Heart right ventricle (tissue), 16 donors: ENCODE measurements around the gene LEKR1. TPM values are rescaled to one million over a fixed set of nuclear protein-coding genes. Genes with fewer than 3 reads are reported as not detected.
A peak's percentile ranks its signal among the peaks of the same experiment; 100 is the strongest.

ENCODE experiments used
- ATAC-seq, 8 donors: fragments of 200-7000 bp; cut with Tn5 transposase; one replicate each; pipeline ENCODE4 v1.9.1; 2020; ENCODE audit warnings: mild to moderate bottlenecking in 8 of 8, moderate library complexity in 8 of 8, moderate number of reproducible peaks in 1 of 8
- DNase-seq, 2 donors: peaks; one replicate each; pipeline ENCODE4 v3.0.0-alpha.2; 2020
- H3K27ac ChIP-seq, 10 donors: fragments of 200-600 bp; sonication (generic) in 2 of 10; one replicate each; pipeline versions ENCODE4 v1.5.0 to v1.8.0; 2020 to 2022; ENCODE audit warnings: mild to moderate bottlenecking in 3 of 10
- H3K27me3 ChIP-seq, 7 donors: fragments of 200-600 bp; one replicate each; pipeline ENCODE4 v1.8.0; 2021 to 2022; ENCODE audit warnings: mild to moderate bottlenecking in 2 of 7
- H3K36me3 ChIP-seq, 9 donors: fragments of 200-600 bp; sonication (generic) in 1 of 9; one replicate each; pipeline versions ENCODE4 v1.5.0 to v1.8.0; 2020 to 2022; ENCODE audit warnings: mild to moderate bottlenecking in 2 of 9
- H3K4me1 ChIP-seq, 9 donors: fragments of 200-600 bp; sonication (generic) in 1 of 9; one replicate each; pipeline versions ENCODE4 v1.5.0 to v1.8.0; 2020 to 2022; ENCODE audit warnings: mild to moderate bottlenecking in 4 of 9
- H3K4me3 ChIP-seq, 10 donors: fragments of 200-600 bp; sonication (generic) in 2 of 10; one replicate each; pipeline versions ENCODE4 v1.5.0 to v1.8.0; 2020 to 2022; ENCODE audit warnings: mild to moderate bottlenecking in 7 of 10, moderate library complexity in 2 of 10
- H3K9me3 ChIP-seq, 11 donors: fragments of 200-600 bp in 10 of 11; sonication (generic) in 2 of 11; one replicate each; pipeline versions ENCODE4 v1.5.0 to v1.8.0; 2013 to 2022; ENCODE audit warnings: mild to moderate bottlenecking in 2 of 11, control low read depth in 1 of 11, moderate library complexity in 1 of 11
- WGBS, 2 donors: extraction: QIAGEN DNeasy Blood & Tissue Kit; methylation state at CpG; one replicate each; pipeline ENCODE4 v1.1.7; 2013; ENCODE audit warnings: inconsistent platforms in 1 of 2; 5-methylcytosine and 5-hydroxymethylcytosine counted together
- intact Hi-C, 10 donors: fragments of 100-400 bp; cut with DNase I; formaldehyde crosslinking; loops; one replicate each; pipeline versions ENCODE4 v1.11.1 to v1.14.2; 2022
- polyA plus RNA-seq, 2 donors: library from polyadenylated mRNA; stranded (reverse); fragments of 200-250 nt; gene quantifications; one replicate each; pipeline ENCODE4 v1.2.3, GENCODE V29; 2013
- total RNA-seq, 10 donors: library from RNA; stranded (reverse); fragmentation: NEBNext Ultra II Directional in 3 of 10; extraction: Animal tissue kit (Norgen Biotek cat#: 25700) in 3 of 10; gene quantifications; one replicate each; pipeline versions ENCODE4 v1.2.1 to v1.2.4, GENCODE V29; 2021 to 2023
- TF ChIP-seq, protein P1 (sequence below), 9 donors: fragments of 200-600 bp; sonication (generic) in 2 of 9; IDR thresholded peaks; one replicate each; pipeline versions ENCODE4 v1.5.0 to v1.8.0; 2021 to 2022; ENCODE audit warnings: antibody characterized with exemption in 9 of 9, mild to moderate bottlenecking in 5 of 9, moderate library complexity in 1 of 9
- donor health status: Arrhythmogenic right ventricular cardiomyopathy.
- donor health status: ischemic (EF 13 %, LVEDD 7.1; RV severe dilation, severe dysfunction).
- donor health status: healthy with polysubstance abuse.
- donor health status: DM: no; HTN: yes; CAD: no.
- donor health status: DM: no; HTN: no; CAD: no.
- donor health status: ischemic (EF 25% LVEDD 6.9; RV normal size, moderate dysfunction).
- donor health status: ischemic (EF 25% LVEDD 5.7; RV mildly dilated, moderate dysfunction).
- donor health status: healthy.
- donor health status: DM: yes; HTN: yes; CAD: no.
- donor health status: Ischemic cardiomyopathy.
- donor health status: ischemic (EF 35%, LVEDD 5.7; RV mildly dilated, moderate dysfunction).
- donor health status: nonischemic (EF 11% LVEDD 7.7; RV severe dilation, severe dysfunction).
- donor health status: DM: yes; HTN: yes; CAD: no.
- donor health status: PGD.
- donor health status: ischemic (EF 29% LVEDD 5.4; RV normal size, mild dysfunction).
- donor health status: nonischemic (EF 23%, LVEDD 6.1; RV moderate dilation, normal function).

The LEKR1 gene
- total and polyA plus RNA-seq, 12 donors: 0.17 to 3.0 (median 0.81) TPM

DNA sequence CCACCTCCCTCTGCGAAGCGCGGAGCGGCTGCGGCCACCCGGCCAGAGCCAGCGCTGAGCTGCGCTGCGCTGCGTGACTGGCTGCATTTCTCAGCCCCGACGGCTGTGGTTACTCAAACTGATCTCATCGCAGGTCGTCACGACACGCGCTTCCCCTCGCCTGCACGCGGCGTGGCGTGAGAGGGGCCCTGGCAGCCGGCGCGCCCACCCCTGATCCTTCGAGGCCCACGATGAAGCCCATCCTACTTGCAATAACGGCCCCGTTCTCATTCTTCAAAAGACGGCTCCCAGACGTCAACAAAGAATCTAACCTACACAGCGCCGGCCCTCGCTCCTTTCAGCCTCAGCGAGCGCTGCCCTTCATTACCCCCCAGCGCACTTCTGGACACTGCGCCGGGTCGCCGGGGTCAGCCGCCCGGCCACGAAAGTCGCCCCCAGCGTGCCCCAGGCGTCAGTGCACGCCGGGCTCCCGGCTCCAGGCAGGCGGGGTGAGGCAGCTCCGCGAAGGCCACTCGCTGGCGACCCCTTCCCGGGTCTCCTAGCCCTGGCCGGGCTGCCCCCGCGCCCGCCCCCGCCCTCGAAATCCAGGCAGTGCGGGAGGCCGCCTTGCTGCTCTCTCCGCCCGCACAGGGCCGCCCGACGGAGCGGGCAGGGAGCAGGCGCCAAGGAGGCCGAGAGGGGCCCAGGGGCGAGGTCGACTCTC, 9.9 kb upstream of the LEKR1 start:
- TF ChIP-seq, protein P1, sequence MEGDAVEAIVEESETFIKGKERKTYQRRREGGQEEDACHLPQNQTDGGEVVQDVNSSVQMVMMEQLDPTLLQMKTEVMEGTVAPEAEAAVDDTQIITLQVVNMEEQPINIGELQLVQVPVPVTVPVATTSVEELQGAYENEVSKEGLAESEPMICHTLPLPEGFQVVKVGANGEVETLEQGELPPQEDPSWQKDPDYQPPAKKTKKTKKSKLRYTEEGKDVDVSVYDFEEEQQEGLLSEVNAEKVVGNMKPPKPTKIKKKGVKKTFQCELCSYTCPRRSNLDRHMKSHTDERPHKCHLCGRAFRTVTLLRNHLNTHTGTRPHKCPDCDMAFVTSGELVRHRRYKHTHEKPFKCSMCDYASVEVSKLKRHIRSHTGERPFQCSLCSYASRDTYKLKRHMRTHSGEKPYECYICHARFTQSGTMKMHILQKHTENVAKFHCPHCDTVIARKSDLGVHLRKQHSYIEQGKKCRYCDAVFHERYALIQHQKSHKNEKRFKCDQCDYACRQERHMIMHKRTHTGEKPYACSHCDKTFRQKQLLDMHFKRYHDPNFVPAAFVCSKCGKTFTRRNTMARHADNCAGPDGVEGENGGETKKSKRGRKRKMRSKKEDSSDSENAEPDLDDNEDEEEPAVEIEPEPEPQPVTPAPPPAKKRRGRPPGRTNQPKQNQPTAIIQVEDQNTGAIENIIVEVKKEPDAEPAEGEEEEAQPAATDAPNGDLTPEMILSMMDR (IDR thresholded peaks at IDR 0.05): peak in 1 of 9 donors; percentile 16
- peak; percentile 11 to 40 for DNase-seq
- 8 to 13% methylated on average over 74 of the region's 74 CpGs for WGBS, 2 donors
- intact Hi-C loops: loop anchor here in 6 of 10 donors (2.0 to 10.0 kb wide), 9 partner anchors 139 to 319 kb away; partner anchors contain the start of genes SSR3 (in 2 of the 6) and TIPARP (in 1 of the 6)
- Histone ChIP-seq H3K4me1 (peaks cover 0 to 28% (median 24%) of the 10 kb centered on the region in 9 donors), H3K27me3 (no peaks in the 10 kb centered on the region), H3K9me3 (no peaks in the 10 kb centered on the region), H3K36me3 (no peaks in the 10 kb centered on the region), H3K4me3 (peak overlapping the region; percentile 54 to 73 (median 64)), H3K27ac (peak overlapping the region; percentile 79 to 94 (median 82))
- ATAC-seq: peak; percentile 43 to 74 (median 58)

DNA sequence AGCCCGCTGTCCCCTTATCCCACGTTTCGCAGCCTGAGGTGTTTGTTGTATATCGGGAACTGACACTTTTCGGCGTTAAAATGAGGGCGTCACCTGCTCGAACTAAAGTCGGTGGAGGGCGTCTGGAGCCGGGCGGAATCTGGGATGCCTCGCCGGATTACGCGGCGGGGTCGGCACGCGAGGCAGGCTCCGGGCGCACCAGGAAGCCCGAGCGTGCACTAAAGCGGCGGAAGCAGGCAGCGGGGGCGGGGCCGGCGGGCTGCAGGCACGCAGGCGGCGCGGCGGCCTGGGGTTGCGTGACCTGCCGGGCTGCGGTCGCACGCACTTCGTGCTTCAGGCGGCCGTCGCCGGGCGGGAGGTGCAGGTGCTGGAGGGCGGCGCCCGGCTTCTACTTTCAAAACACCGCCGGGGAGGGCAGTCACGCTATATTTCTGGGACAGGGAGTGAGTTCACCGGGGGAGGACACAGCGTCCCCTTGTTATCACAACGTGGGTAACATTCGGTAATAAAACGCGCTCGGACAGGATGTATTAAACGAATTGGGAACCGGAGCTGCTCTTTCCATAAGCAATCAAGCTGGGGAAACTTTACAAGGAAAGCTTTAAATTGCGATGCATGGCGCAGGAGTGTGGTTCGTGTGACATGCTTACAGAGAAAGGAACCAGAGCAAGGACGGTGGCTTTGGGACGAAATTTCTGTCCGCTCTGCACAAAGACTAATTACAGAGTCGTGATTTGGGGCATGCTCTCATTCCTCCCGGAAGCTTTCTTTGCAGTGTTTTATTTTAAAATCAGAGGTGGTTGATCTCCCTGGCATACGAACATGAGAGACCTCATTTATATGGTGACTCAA, 9.1 kb upstream of the LEKR1 start:
- TF ChIP-seq, protein P1 (IDR thresholded peaks at IDR 0.05): peak in 3 of 9 donors; percentile 12 to 41 (median 26)
- H3K9me3 ChIP-seq: no peaks in the 10 kb centered on the region
- H3K27ac ChIP-seq: peak overlapping the region; percentile 79 to 94 (median 82)
- no peaks in the 10 kb centered on the region for H3K36me3 ChIP-seq
- no peaks in the 10 kb centered on the region for H3K27me3 ChIP-seq
- 1% methylated on average over 70 of the region's 70 CpGs for WGBS, 2 donors
- ATAC-seq (peak; percentile 90 to 96 (median 93)), DNase-seq (peak; percentile 74 to 88)
- peaks cover 0 to 28% (median 17%) of the 10 kb centered on the region in 9 donors for H3K4me1 ChIP-seq
- peak overlapping the region; percentile 54 to 73 (median 64) for H3K4me3 ChIP-seq
- intact Hi-C loops: loop anchor here in 6 of 10 donors (1.0 to 10.0 kb wide), 10 partner anchors 140 to 318 kb away; partner anchors contain the start of genes SSR3 (in 2 of the 6) and TIPARP (in 1 of the 6)

- Histone ChIP-seq H3K36me3 (no peaks in the 10 kb centered on the region), H3K27ac (peak overlapping the region; percentile 79 to 94 (median 82)), H3K4me1 (peaks cover 0 to 24% (median 14%) of the 10 kb centered on the region in 9 donors), H3K9me3 (no peaks in the 10 kb centered on the region), H3K4me3 (peak overlapping the region; percentile 54 to 73 (median 64)), H3K27me3 (no peaks in the 10 kb centered on the region)
- TF ChIP-seq, protein P1 (IDR thresholded peaks at IDR 0.05): no peak
- WGBS, 2 donors: 66 to 67% methylated on average over 5 of the region's 5 CpGs
- DNase-seq (no peak), ATAC-seq (no peak)
- intact Hi-C loops: loop anchor here in 6 of 10 donors (1.0 to 10.0 kb wide), 10 partner anchors 140 to 317 kb away; partner anchors contain the start of genes SSR3 (in 2 of the 6) and TIPARP (in 1 of the 6)
Observed at GRCh38 chr3:156817646-156818272, 8.4 kb upstream of the LEKR1 start.
